CD4-positive, alpha-beta T cell treated with Interleukin-2 at 100 ng/mL for 4 hours (primary cell): Measurements from ENCODE around the gene SLC35G3.
A peak's percentile ranks its signal among the peaks of the same experiment; 100 is the strongest.
"Not testable (repeated sequence)": the region's sequence is repeated elsewhere in the genome, so short reads cannot be mapped to it uniquely, and the experiment has no call there.

Experiments used
- DNase-seq: peaks from one replicate; pipeline ENCODE4 v3.0.0-alpha.2; 2020; ENCODE audit warnings: low spot score

The SLC35G3 gene

GRCh38 chr17:35164716-35165115 lies 29.5 kb downstream of the SLC35G3 start:
- DNase-seq = no peak

- no peak for DNase-seq
Observed at GRCh38 chr17:35163886-35164285, 30.3 kb downstream of the SLC35G3 start.

- DNase-seq = no peak
Observed at GRCh38 chr17:35162755-35163154, 31.4 kb downstream of the SLC35G3 start.

- peak; percentile 53 for DNase-seq
Observed at GRCh38 chr17:35161281-35161761, 32.9 kb downstream of the SLC35G3 start.

GRCh38 chr17:35160354-35161201 lies 33.6 kb downstream of the SLC35G3 start:
- DNase-seq = peak; percentile 50

GRCh38 chr17:35159940-35160339 lies 34.3 kb downstream of the SLC35G3 start:
- no peak for DNase-seq

GRCh38 chr17:35155246-35155645 lies 38.9 kb downstream of the SLC35G3 start:
- DNase-seq = no peak

GRCh38 chr17:35154196-35155165 lies 39.7 kb downstream of the SLC35G3 start:
- DNase-seq = no peak

- DNase-seq = no peak
Observed at GRCh38 chr17:35152421-35153140, 41.6 kb downstream of the SLC35G3 start.

- DNase-seq = not testable (repeated sequence)
Observed at GRCh38 chr17:35151080-35151479, 43.1 kb downstream of the SLC35G3 start.

GRCh38 chr17:35149941-35150340 lies 44.3 kb downstream of the SLC35G3 start:
- no peak for DNase-seq

- no peak for DNase-seq
Observed at GRCh38 chr17:35148144-35148543, 46.0 kb downstream of the SLC35G3 start.

GRCh38 chr17:35147375-35147905 lies 46.8 kb downstream of the SLC35G3 start, which contains the start of gene UNC45B:
Gene UNC45B (plus strand): TSS chr17:35147817. CDS start chr17:35148264, 447 bp downstream.
- DNase-seq = no peak

- DNase-seq = no peak
Observed at GRCh38 chr17:35146214-35146833, 47.9 kb downstream of the SLC35G3 start.

- DNase-seq = no peak
Observed at GRCh38 chr17:35144840-35145239, 49.4 kb downstream of the SLC35G3 start.
